Activated CD4-positive, alpha-beta T cell treated with anti-CD3 and anti-CD28 coated beads for 36 hours (primary cell): ENCODE data around the gene EPB41L1. TPM values are rescaled to one million over a fixed set of nuclear protein-coding genes. Genes with fewer than 3 reads are reported as not detected.

Experiments used
- ATAC-seq: fragments of 200-7000 bp; cut with Tn5 transposase; one replicate; pipeline ENCODE4 v1.10.0; 2021; ENCODE audit warnings: mild to moderate bottlenecking, moderate library complexity
- CTCF ChIA-PET: fragments of 350-600 bp; sonication (Branson Sonifier 250); formaldehyde crosslinking; loops from one replicate; lab custom pipeline; 2021; ENCODE audit warnings: antibody characterized with exemption; lab: Charles Lee
- POLR2A ChIA-PET: fragments of 350-600 bp; sonication (Branson Sonifier 250); formaldehyde crosslinking; loops from one replicate; lab custom pipeline; 2021; ENCODE audit warnings: antibody characterized with exemption, inconsistent platforms; lab: Charles Lee
- DNase-seq: peaks from one replicate; pipeline ENCODE4 v3.0.0-alpha.2; 2020
- H3K27ac Mint-ChIP-seq: one replicate; pipeline ENCODE4 v1.8.0; 2021; ENCODE audit warnings: mixed read lengths
- H3K27me3 Mint-ChIP-seq: one replicate; pipeline ENCODE4 v1.8.0; 2021; ENCODE audit warnings: mixed read lengths
- H3K36me3 Mint-ChIP-seq: one replicate; pipeline ENCODE4 v1.8.0; 2021; ENCODE audit warnings: low read depth, mixed read lengths
- H3K4me1 Mint-ChIP-seq: one replicate; pipeline ENCODE4 v1.8.0; 2021; ENCODE audit warnings: mixed read lengths
- H3K4me3 Mint-ChIP-seq: one replicate; pipeline ENCODE4 v1.8.0; 2021; ENCODE audit warnings: mild to moderate bottlenecking, moderate library complexity, mixed read lengths
- H3K9me3 Mint-ChIP-seq: one replicate; pipeline ENCODE4 v1.8.0; 2021; ENCODE audit warnings: low read depth, mixed read lengths
- intact Hi-C, 2 experiments: fragments of 100-400 bp; cut with DNase I in 1 of 2; cut with micrococcal nuclease in 1 of 2; formaldehyde crosslinking; loops; one replicate each; pipeline versions ENCODE4 v1.14.2 to v1.15.1; 2022 to 2024; cut with DNase I, micrococcal nuclease
- total RNA-seq, 2 experiments: library from RNA; stranded (reverse); gene quantifications; one replicate each; pipeline ENCODE4 v1.2.3, GENCODE V29; 2021

Gene EPB41L1
- total RNA-seq, 2 experiments from 2014 or later = 0.67 to 1.5 TPM

- Mint-ChIP-seq H3K36me3 (no peaks in the 10 kb centered on the region), H3K4me3 (no peak overlapping the region), H3K27ac (no peak overlapping the region), H3K27me3 (peaks cover 3% of the 10 kb centered on the region), H3K4me1 (no peaks in the 10 kb centered on the region), H3K9me3 (no peaks in the 10 kb centered on the region)
- no peak for DNase-seq
- CTCF ChIA-PET = interaction anchor here (0.6 to 1.4 kb wide), 3 partner anchors 12 to 122 kb away, joined by 3 to 8 read pairs (median 5); no protein-coding TSS in a partner anchor
- no peak for ATAC-seq
- intact Hi-C loops = no loop called here
- POLR2A ChIA-PET = no interaction called here
These were observed 39.8 kb upstream of the EPB41L1 start for GRCh38 chr20:36114707-36115106.

- Mint-ChIP-seq H3K27me3 (peaks cover 3% of the 10 kb centered on the region), H3K4me3 (no peak overlapping the region), H3K36me3 (no peaks in the 10 kb centered on the region), H3K27ac (no peak overlapping the region), H3K9me3 (no peaks in the 10 kb centered on the region), H3K4me1 (no peaks in the 10 kb centered on the region)
- intact Hi-C loops = no loop called here
- no peak for ATAC-seq
- ChIA-PET CTCF (interaction anchor here (1.0 to 1.3 kb wide), 2 partner anchors 121 to 123 kb away, joined by 3 to 4 read pairs; no protein-coding TSS in a partner anchor), POLR2A (no interaction called here)
- no peak for DNase-seq
These were observed 38.6 kb upstream of the EPB41L1 start for GRCh38 chr20:36115925-36116324.

GRCh38 chr20:36116807-36117441 is 37.6 kb upstream of the EPB41L1 start:
- Mint-ChIP-seq H3K27ac (no peak overlapping the region), H3K36me3 (no peaks in the 10 kb centered on the region), H3K4me3 (no peak overlapping the region), H3K27me3 (peaks cover 3% of the 10 kb centered on the region), H3K9me3 (no peaks in the 10 kb centered on the region), H3K4me1 (no peaks in the 10 kb centered on the region)
- ChIA-PET CTCF (interaction anchor here (0.6 to 1.3 kb wide), 3 partner anchors 22 to 124 kb away, joined by 3 to 4 read pairs (median 3); no protein-coding TSS in a partner anchor), POLR2A (no interaction called here)
- DNase-seq (no peak), ATAC-seq (no peak)
- intact Hi-C loops = no loop called here

- H3K4me3 Mint-ChIP-seq = no peak overlapping the region
- POLR2A ChIA-PET = no interaction called here
- H3K36me3 Mint-ChIP-seq = no peaks in the 10 kb centered on the region
- no peak overlapping the region for H3K27ac Mint-ChIP-seq
- no peaks in the 10 kb centered on the region for H3K9me3 Mint-ChIP-seq
- peaks cover 3% of the 10 kb centered on the region for H3K27me3 Mint-ChIP-seq
- no peak for ATAC-seq
- no peaks in the 10 kb centered on the region for H3K4me1 Mint-ChIP-seq
- CTCF ChIA-PET = interaction anchor here (0.6 kb wide), 1 partner anchor 10 kb away, joined by 3 read pairs; no protein-coding TSS in a partner anchor
- intact Hi-C loops = no loop called here
- DNase-seq = no peak
These were observed 36.9 kb upstream of the EPB41L1 start for GRCh38 chr20:36117638-36118037.

GRCh38 chr20:36118371-36118770 is 36.2 kb upstream of the EPB41L1 start:
- H3K36me3 Mint-ChIP-seq = no peaks in the 10 kb centered on the region
- ChIA-PET CTCF (interaction anchor here (0.6 to 1.2 kb wide), 4 partner anchors 9 to 138 kb away, joined by 3 to 5 read pairs (median 4); no protein-coding TSS in a partner anchor), POLR2A (no interaction called here)
- DNase-seq (no peak), ATAC-seq (no peak)
- no peak overlapping the region for H3K4me3 Mint-ChIP-seq
- no peaks in the 10 kb centered on the region for H3K9me3 Mint-ChIP-seq
- no peaks in the 10 kb centered on the region for H3K4me1 Mint-ChIP-seq
- intact Hi-C loops = no loop called here
- H3K27ac Mint-ChIP-seq = no peak overlapping the region
- no peaks in the 10 kb centered on the region for H3K27me3 Mint-ChIP-seq

DNA sequence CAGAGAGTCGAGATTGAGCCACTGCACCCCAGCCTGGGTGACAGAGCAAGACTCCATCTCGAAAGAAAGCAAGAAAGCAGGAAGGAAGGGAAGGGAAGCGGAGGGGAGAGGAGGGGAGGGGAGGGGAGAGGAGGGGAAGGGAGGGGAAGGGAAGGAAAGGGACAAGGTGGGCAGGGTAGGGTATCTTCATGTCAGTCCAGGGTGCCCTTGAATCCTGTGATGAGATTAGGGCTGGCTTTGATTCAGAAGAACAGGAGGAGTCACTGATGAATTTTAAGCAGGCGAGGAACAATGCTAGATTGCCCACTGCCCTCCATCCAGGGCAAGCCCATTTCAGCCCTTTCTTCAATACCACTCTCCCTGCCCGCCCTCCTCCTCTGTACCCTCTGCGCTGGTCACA is 35.0 kb upstream of the EPB41L1 start:
- Mint-ChIP-seq H3K27ac (no peak overlapping the region), H3K27me3 (no peaks in the 10 kb centered on the region), H3K9me3 (no peaks in the 10 kb centered on the region), H3K36me3 (no peaks in the 10 kb centered on the region), H3K4me3 (no peak overlapping the region), H3K4me1 (no peaks in the 10 kb centered on the region)
- ATAC-seq = no peak
- ChIA-PET CTCF (interaction anchor here (0.8 to 1.2 kb wide), 2 partner anchors 19 to 129 kb away, joined by 3 to 4 read pairs; no protein-coding TSS in a partner anchor), POLR2A (no interaction called here)
- intact Hi-C loops = no loop called here
- no peak for DNase-seq

DNA sequence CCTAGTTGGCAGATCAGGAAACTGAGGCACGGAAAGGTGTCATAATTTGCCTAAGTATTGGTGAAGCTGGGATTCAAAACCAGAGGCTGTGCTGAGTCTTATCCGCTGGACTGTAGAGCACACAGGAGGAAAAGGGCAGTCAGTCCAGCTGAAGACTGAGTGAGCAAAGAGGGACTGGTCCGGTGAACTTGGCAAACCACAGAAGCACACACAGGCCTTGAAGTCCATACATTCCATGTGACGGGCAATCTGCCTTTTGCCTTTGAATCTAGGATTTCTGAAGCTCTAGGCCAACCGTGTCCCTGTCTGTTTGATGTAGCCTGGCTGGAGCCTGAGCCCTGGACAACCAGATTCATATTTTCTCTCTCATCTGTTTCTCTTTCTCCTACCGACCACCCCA is 34.3 kb upstream of the EPB41L1 start:
- CTCF ChIA-PET = no interaction called here
- H3K4me3 Mint-ChIP-seq = no peak overlapping the region
- intact Hi-C loops = no loop called here
- ATAC-seq = no peak
- DNase-seq = no peak
- no peak overlapping the region for H3K27ac Mint-ChIP-seq
- POLR2A ChIA-PET = no interaction called here
- no peaks in the 10 kb centered on the region for H3K9me3 Mint-ChIP-seq
- H3K27me3 Mint-ChIP-seq = no peaks in the 10 kb centered on the region
- no peaks in the 10 kb centered on the region for H3K36me3 Mint-ChIP-seq
- H3K4me1 Mint-ChIP-seq = no peaks in the 10 kb centered on the region

DNA sequence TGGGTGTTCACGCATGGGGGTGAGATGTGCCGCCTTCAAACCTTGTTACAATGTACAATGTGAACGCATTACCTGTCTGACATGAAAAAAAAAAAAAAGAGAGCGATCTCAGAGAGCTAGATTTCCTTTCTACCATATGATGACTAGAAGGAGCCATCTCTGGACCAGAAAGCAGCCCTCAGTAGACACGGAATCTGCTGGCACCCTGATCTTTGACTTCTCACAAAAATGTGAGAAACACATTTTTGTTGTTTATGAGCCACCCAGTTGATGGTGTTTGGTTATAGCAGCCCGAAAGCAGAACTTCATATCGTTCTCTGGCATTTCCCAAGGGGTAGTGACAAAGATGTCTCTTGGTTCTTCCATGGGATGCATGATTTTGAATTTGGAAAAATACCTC is 33.5 kb upstream of the EPB41L1 start:
- DNase-seq (no peak), ATAC-seq (no peak)
- Mint-ChIP-seq H3K9me3 (no peaks in the 10 kb centered on the region), H3K4me1 (no peaks in the 10 kb centered on the region), H3K4me3 (no peak overlapping the region), H3K36me3 (no peaks in the 10 kb centered on the region), H3K27ac (no peak overlapping the region), H3K27me3 (no peaks in the 10 kb centered on the region)
- intact Hi-C loops = no loop called here
- ChIA-PET CTCF (no interaction called here), POLR2A (no interaction called here)

- intact Hi-C loops = no loop called here
- no peak for ATAC-seq
- ChIA-PET POLR2A (no interaction called here), CTCF (no interaction called here)
- no peaks in the 10 kb centered on the region for H3K4me1 Mint-ChIP-seq
- H3K9me3 Mint-ChIP-seq = no peaks in the 10 kb centered on the region
- H3K4me3 Mint-ChIP-seq = no peak overlapping the region
- H3K27ac Mint-ChIP-seq = no peak overlapping the region
- no peaks in the 10 kb centered on the region for H3K27me3 Mint-ChIP-seq
- no peak for DNase-seq
- H3K36me3 Mint-ChIP-seq = no peaks in the 10 kb centered on the region
These were observed 32.3 kb upstream of the EPB41L1 start for GRCh38 chr20:36121981-36122930.

GRCh38 chr20:36122931-36123288 is 31.6 kb upstream of the EPB41L1 start:
- POLR2A ChIA-PET = no interaction called here
- CTCF ChIA-PET = no interaction called here
- ATAC-seq = no peak
- no peak for DNase-seq
- intact Hi-C loops = no loop called here
- Mint-ChIP-seq H3K27me3 (no peaks in the 10 kb centered on the region), H3K9me3 (no peaks in the 10 kb centered on the region), H3K27ac (no peak overlapping the region), H3K4me1 (no peaks in the 10 kb centered on the region), H3K4me3 (no peak overlapping the region), H3K36me3 (no peaks in the 10 kb centered on the region)

- intact Hi-C loops = no loop called here
- Mint-ChIP-seq H3K36me3 (no peaks in the 10 kb centered on the region), H3K4me3 (no peak overlapping the region), H3K4me1 (no peaks in the 10 kb centered on the region), H3K27ac (no peak overlapping the region), H3K27me3 (no peaks in the 10 kb centered on the region), H3K9me3 (no peaks in the 10 kb centered on the region)
- ChIA-PET CTCF (no interaction called here), POLR2A (no interaction called here)
- DNase-seq (no peak), ATAC-seq (no peak)
These were observed 29.4 kb upstream of the EPB41L1 start for GRCh38 chr20:36125097-36125496.
